GM19452 (cell line): ENCODE data around the gene HIPK4.
"Not testable (repeated sequence)": the region's sequence is repeated elsewhere in the genome, so short reads cannot be mapped to it uniquely, and the experiment has no call there.

Experiments
- ATAC-seq: cut with Tn5 transposase; IDR thresholded peaks from one replicate; pipeline ENCODE4 v1.9.1; 2021; ENCODE audit not compliant: unreplicated experiment

HIPK4 gene

GRCh38 chr19:40390084-40390742 is at the start of gene HIPK4:
Gene HIPK4, minus strand, starts transcription at chr19:40390181. Its CDS starts 279 bp downstream, at chr19:40389902.
- no peak for ATAC-seq

- no peak for ATAC-seq
Measured at GRCh38 chr19:40438284-40438683, 48.3 kb upstream of the HIPK4 start.

- ATAC-seq, result peak; percentile 56
Measured at GRCh38 chr19:40433391-40434216, 43.6 kb upstream of the HIPK4 start.

- ATAC-seq, result not testable (repeated sequence)
Measured at GRCh38 chr19:40432760-40433159, 42.8 kb upstream of the HIPK4 start.

DNA sequence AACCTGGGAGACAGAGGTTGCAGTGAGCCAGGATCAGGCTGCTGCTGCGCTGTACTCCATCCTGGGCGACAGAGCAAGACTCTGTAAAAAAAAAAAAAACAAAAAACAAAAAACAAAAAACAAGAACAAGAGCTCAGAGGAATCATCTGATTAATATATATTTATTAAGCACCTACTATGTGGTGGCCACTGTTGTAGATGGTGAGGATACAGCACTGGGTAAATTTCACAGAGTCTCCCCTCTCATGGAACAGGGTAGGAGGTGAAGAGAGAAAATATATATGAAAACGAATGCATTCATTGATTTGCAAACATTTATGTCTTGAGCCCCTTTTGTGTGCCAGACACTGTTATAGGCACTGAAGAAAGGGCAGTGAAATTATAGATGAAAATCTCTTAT is 41.7 kb upstream of the HIPK4 start:
- ATAC-seq, result no peak

DNA sequence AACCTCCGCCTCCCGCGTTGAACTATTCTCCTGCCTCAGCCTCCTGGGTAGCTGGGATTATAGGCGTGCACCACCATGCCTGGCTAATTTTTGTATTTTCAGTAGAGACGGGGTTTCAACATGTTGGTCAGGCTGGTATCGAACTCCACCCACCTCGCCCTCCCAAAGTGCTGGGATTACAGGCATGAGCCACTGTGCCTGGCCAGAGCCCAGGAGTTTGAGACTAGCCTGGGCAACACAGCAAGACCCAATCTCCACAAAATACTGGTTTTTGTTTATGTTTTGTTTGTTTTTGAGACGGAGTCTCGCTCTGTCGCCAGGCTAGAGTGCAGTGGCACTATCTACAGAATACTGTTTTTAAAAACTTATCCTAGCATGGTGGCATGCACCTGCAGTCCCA is 40.3 kb upstream of the HIPK4 start:
- not testable (repeated sequence) for ATAC-seq

DNA sequence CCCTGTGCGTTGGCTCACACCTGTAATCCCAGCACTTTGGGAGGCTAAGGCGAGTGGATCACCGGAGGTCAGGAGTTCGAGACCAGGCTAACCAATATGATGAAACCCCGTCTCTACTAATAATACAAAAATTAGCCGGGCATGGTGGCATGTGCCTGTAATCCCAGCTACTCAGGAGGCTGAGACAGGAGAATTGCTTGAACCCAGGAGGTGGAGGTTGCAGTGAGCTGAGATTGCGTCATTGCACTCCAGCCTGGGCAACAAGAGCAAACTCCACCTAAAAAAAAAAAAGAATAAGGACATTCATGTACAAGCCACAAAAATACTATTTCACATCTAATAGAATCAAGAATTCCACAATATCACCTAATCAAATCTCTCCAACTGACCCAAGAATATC is 38.2 kb upstream of the HIPK4 start:
- ATAC-seq, result not testable (repeated sequence)

- peak; percentile 85 for ATAC-seq
Measured at GRCh38 chr19:40425450-40426287, 35.7 kb upstream of the HIPK4 start, which contains the start of gene SERTAD1. Gene SERTAD1, minus strand, starts transcription at chr19:40425992. Its CDS starts 2,446 bp downstream, at chr19:40423546.

GRCh38 chr19:40424637-40425449 is 34.9 kb upstream of the HIPK4 start:
- ATAC-seq, result no peak

GRCh38 chr19:40423938-40424337 is 34.0 kb upstream of the HIPK4 start:
- no peak for ATAC-seq

DNA sequence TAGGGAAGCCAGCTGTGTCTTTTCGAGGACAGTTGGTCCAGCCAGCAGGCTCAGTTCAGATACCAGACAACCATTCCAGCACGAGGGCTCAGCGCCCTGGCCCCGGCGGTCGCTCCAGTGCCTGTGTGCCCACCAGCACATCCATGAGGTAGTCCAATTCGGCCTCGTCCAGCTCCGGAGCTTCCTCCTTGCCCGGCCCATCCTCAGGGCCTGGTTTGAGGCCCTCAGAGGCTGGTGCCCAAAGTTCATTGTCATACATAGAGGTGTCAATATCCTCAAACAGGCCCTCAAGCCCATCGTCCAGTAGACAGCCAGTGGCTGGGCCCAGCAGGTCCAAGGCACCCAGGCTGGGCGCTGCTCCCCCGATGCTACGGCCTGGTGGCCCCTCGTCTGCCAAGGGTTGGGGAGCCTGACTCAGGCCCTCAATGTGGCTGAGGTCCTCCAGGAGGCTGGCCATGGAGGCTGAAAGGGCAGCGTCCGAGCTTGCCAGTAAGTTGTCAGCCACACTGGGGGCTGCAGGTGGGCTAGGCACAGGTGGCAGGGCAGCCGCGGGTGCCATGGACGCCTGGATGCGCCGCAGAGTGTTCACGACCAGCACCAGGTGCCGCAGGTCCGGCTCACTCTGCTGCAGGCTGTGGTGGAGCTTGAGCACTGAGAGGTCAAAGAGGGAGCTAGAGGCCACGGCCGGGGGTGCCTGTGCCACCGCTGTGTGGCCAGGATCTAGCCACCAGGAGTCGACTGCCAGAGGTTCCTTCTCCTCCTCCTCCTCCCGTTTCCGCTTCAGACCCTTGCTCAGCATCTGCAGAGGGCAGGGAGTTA is 33.0 kb upstream of the HIPK4 start:
- ATAC-seq, result no peak

DNA sequence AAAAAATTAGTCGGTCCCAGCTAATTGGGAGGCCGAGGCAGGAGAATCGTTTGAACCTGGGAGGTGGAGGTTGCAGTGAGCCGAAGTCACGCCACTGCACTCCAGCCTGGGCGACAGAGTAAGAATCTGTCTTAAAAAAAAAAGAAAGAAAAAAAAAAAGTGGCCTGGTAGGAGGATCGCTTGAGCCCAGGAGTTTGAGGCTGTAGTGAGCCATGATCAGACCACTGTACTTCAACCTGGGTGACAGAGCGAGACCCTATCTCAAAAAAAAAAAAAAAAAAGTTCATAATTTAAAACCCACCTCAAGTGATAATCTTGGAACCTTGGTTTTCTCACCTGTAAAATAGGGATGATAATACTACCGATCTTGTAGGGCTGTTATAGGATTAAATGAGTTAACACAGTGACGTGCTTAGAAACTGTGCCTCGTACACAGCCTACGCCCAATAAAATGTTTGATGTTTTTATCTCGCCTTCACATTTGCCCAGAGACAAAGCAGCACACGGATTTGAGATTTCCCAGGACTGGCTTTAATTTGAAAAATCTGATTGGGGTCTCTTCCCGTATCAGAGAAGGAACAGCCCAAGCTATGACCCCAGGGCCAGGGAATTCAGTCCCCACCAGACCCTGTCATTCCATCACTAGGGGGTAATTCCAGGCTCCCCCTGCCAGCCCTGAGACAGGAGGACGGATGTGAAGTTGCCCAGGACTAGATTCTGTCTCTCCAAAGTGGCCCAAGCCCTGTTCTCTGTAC is 32.2 kb upstream of the HIPK4 start:
- no peak for ATAC-seq

DNA sequence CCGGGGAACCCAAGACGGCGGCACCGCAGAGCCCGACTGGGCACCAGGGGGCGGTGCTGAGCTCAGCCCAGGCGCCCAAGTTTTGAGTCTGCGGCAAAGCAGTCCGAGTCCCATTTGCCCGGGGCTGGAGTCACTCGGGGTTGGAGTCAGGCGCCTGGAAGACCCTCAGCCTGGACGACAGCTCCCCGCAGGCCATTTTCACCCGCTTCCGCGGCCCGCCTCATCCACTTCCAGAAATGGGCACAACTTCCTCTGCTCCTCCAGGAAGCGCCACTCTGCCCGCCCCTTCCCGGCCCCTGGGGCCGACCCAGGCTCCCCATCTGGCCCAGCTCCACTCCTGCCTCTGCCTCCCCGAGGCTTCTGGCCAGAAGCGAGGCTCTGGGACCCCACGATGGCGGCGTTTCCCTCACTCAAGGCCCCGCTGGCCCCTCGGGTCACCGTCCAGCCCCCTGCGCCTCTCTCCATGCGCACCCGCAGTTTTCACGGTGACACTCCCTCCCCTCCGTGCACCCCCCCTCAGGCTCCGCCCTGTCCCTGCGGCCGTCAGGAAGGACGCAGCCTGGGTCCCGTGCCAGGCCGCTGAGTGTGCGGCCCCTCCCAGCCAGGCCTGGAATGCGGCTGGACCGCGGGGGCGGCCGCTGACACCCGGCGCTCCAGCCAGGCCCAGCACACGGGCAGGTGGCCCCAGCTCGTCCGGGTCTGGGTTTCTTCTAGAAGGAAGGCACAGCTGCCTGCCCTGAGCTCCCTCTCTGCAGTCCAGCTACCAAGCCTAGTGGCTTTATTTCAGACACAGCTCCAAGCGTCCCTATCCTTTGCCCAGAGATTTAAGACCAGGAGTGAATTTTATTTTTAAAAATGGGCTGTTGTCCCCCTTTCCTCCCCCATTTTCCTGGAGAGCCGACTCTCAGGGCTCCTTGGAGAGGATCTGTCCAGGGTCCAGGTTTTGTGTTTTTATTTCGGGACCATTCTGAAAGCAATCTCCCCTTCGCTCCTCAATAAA is 31.1 kb upstream of the HIPK4 start:
- no peak for ATAC-seq

DNA sequence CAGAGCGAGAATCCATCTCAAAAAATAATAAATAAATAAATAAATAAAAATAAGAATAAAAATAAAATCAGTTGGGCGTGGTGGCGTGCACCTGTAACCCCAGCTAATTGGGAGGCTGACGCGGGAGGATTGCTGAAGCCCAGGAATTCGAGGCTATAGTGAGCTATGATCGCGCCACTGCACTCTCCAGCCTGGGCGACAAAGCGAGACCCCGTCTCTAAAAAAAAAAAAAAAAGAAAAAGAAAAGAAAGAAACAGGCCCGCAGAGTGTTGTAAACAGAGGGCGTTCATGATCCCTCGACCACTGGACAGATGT is 30.4 kb upstream of the HIPK4 start:
- no peak for ATAC-seq

DNA sequence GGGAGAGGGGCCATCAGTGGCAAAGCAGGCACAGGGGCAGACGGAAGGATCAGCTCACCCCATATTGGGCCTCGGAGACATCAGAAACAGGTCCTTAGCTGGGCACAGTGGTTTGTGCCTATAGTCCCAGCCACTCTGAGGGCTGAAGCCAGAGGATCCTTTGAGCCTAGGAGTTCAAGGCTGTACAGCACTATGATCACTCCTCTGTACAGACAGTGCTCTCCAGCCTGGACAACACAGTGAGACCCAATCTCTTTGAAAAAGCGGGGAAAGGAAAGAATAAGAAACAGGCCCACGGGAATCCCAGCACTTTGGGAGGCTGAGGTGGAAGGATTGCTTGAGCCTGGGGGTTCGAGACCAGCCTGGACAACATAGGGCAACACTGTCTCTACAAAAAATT is 29.8 kb upstream of the HIPK4 start:
- no peak for ATAC-seq

DNA sequence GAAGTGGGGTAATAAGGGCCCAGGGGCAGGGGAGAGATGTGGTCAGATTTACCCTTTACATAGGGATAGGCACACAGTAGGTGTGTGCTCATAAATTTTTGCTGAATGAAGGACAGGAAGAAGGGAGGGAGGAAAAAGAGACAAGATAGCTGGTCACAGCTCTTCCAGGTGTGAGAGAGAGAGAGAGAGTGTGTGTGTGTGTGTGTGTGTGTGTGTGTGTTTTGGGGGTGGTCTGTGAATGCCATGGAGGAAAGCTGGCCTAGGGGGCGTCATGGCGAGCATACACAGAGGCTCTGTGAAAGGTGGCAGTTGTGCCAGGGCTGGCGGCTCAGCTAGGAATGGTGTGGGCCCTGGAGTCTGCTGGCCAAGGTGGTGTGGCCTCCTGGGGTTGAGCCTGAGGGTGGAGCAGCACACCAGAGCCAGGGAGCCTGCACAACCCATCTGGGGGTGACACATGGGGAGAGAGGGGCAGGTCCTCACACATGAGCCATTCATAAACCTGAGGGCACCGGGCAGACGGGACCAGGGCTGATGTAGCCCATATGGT is 29.2 kb upstream of the HIPK4 start:
- ATAC-seq, result no peak

GRCh38 chr19:40418040-40418439 is 28.1 kb upstream of the HIPK4 start:
- ATAC-seq, result no peak

- no peak for ATAC-seq
Measured at GRCh38 chr19:40417643-40417981, 27.6 kb upstream of the HIPK4 start.
